GM12891 (cell line): ENCODE measurements around the gene BCAR3.

Experiments
- POLR2A ChIP-seq: IDR thresholded peaks from 2 replicates; pipeline ENCODE4 v1.6.1; 2011; ENCODE audit warnings: low read depth, low read length, control low read depth
- POLR2AphosphoS5 ChIP-seq: IDR thresholded peaks from 2 replicates; pipeline ENCODE4 v1.6.1; 2011; ENCODE audit warnings: low read depth, low read length, control low read depth
- POU2F2 ChIP-seq: IDR thresholded peaks from 2 replicates; pipeline ENCODE4 v1.6.1; 2011; ENCODE audit warnings: low read depth, mild to moderate bottlenecking, control low read depth, low read length, moderate library complexity
- SPI1 ChIP-seq: IDR thresholded peaks from 2 replicates; pipeline ENCODE4 v1.6.1; 2011; ENCODE audit warnings: low read depth, low read length, control low read depth
- TAF1 ChIP-seq: IDR thresholded peaks from 2 replicates; pipeline ENCODE4 v1.6.1; 2011; ENCODE audit warnings: low read depth, low read length, control low read depth

DNA sequence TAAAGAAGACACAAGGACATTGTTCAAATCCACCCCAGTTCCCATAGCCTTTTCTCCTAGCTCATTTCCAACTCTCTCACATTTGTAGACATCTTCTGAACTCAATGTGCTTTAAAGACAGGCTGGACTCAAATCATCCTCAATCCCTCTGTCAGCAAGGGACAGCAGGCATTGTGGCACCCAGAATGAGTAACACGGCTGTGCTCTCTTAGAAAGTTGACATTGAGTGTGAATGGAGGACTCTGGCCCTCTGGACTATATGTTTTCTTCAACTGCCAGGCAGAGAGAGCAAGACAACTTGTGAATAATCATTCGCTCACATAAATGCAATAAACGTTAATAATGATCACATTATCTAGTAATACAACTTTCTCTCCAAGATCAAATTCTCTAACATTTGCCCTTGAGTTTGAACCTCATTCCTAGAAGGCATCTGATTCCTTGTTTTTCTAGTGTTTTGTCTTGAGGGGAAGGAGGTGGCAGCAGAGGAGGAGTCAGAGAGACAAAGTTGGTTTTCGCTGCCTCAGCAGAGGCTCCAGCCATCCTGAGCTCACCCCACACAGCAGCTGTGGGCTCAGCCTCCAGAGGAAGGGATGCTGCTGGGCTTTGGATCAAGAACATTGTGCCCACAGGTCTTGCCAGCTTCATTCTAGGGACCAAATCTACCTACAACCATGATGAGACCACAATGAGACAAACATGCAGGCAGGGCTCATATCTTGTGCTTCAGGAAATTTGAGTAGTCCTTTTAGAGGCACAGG, 85.1 kb downstream of the BCAR3 start:
- TF ChIP-seq POLR2A, result no peak
- no peak for TF ChIP-seq POU2F2
- no peak for TF ChIP-seq TAF1
- no peak for TF ChIP-seq POLR2AphosphoS5
- TF ChIP-seq SPI1, result no peak
